Activated CD8-positive, alpha-beta memory T cell treated with anti-CD3 and anti-CD28 coated beads, Interleukin-2, amount 50 U/mL, for 24 hours (primary cell): ENCODE results near the gene WBP2NL.

Source experiments
- DNase-seq: peaks from one replicate; pipeline ENCODE4 v3.0.0-alpha.2; 2020; ENCODE audit errors: extremely low read depth

WBP2NL gene

DNA sequence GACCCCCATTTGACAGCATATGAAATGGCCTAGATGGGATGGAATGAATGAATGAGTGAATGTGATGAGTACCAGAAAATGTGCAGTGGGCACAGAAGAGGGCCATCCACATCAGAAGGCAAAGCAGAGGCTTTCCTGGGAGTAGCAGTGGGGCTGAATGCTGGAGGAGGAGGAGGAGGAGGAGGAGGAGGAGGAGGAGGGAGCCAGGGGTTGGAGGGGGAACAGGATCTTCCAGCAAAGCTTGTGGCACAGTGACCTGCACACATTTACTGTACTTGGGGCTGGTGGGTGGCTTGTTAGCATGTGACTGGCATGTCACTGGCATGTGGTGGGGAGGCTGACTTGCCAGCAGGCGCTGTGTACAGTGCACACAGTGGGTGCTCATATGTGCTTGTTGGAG lies 19.9 kb upstream of the WBP2NL start:
- no peak for DNase-seq

GRCh38 chr22:41979423-41980250 lies 19.0 kb upstream of the WBP2NL start:
- no peak for DNase-seq

- no peak for DNase-seq
Observed at GRCh38 chr22:41982865-41983264, 15.7 kb upstream of the WBP2NL start.

GRCh38 chr22:41983513-41984405 lies 14.8 kb upstream of the WBP2NL start:
- DNase-seq: no peak

- DNase-seq: no peak
Observed at GRCh38 chr22:41987276-41987675, 11.3 kb upstream of the WBP2NL start.

- no peak for DNase-seq
Observed at GRCh38 chr22:41989246-41989645, 9.3 kb upstream of the WBP2NL start.

GRCh38 chr22:41991111-41991510 lies 7.5 kb upstream of the WBP2NL start:
- DNase-seq: no peak

- no peak for DNase-seq
Observed at GRCh38 chr22:41992496-41992895, 6.1 kb upstream of the WBP2NL start.

DNA sequence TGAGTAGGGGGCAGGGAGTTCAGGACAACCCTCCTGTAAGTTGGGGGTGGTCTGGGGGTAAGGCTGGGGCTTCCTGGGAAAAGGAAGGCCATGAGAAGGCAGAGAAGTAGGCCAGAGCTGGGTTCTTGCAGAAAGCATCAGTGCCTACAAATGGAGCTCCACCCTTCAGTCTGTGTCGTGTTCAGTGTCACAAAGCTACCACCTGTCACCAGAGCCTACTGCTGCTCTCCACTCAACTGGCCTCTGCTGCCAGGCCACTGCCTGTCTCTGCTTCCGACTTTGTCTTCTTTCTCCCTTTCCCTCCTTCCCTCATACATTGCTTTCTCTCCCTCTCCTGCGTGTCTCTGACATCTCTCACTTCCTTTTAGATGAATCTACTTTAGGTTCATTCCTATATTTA lies 3.4 kb upstream of the WBP2NL start:
- DNase-seq: no peak

- DNase-seq: no peak
Observed at GRCh38 chr22:41996826-41997225, 1.8 kb upstream of the WBP2NL start.

GRCh38 chr22:42000466-42000865 lies 1.9 kb downstream of the WBP2NL start:
- DNase-seq: no peak

DNA sequence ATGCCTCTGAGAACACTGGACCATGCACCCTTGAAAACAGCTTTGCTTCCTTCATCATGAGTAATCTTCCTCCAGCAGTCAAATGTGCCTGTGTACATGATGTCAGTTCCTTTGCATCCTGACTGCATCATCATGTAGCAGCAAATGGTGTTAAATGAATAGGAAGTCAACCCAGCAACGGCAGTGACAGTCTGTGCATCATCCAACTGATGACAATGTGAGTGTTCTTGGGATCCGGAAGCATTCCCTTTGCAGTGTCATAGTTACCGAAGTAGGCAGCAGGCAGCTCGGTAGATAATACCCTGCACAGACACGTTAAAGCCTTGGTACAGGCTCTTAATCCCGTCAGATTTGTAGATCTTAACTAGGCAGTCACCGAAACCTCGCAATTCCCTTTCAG lies 2.5 kb downstream of the WBP2NL start:
- DNase-seq: no peak

- DNase-seq: no peak
Observed at GRCh38 chr22:42001706-42002105, 3.1 kb downstream of the WBP2NL start.

DNA sequence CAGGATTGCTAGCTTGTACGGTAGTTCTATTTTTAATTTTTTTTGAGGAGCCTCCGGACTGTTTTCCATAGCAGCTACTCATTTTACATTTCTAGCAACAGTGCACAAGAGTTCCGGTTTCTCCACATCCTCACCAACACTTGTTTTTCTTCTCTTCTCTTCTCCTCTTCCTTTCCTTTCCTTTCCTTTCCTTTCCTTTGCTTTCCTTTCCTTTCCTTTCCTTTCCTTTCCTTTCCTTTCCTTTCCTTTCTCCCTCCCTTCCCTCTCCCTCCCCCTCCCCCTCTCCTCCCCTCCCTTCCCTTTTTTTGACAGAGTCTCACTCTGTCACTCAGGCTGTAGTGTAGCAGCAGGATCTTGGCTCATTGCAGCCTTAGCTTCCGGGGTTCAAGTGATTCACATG lies 9.3 kb downstream of the WBP2NL start:
- no peak for DNase-seq

GRCh38 chr22:42010778-42011177 lies 12.2 kb downstream of the WBP2NL start:
- DNase-seq: no peak

- no peak for DNase-seq
Observed at GRCh38 chr22:42013385-42013784, 14.8 kb downstream of the WBP2NL start.

DNA sequence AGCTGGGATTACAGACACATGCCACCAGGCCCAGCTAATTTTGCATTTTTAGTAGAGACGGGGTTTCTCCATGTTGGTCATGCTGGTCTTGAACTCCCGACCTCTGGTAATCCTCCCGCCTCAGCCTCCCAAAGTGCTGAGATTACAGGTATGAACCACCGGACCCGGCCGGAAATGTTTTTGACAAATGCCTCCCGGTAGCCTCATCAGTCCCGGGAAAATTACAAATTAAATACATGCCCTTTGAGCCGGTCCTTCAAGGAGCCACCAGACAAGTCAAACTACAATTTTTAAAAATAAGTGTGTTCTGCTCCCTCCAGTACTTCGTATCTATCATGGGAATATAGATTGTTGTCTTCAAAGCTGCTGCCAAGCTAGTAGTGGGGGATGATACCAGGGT lies 17.5 kb downstream of the WBP2NL start:
- no peak for DNase-seq

DNA sequence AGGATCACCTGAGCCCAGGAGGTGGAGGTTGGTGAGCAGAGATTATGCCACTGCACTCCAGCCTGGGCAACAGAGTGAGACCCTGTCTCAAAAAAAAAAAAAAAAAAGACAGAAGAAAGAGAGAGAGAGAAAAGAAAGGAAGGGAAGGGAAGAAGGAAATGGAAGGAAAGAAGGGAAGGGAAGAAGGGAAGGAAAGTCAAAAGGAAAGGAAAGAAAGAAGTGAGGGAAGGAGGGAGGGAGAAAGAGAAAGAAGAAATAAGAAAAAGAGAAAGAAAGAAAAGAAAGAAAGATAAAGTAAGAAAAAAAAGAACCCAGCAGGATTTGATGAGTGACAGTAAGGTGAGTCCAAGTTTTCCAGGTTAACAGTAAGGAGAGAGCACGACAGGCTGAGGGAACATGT lies 19.6 kb downstream of the WBP2NL start:
- no peak for DNase-seq

DNA sequence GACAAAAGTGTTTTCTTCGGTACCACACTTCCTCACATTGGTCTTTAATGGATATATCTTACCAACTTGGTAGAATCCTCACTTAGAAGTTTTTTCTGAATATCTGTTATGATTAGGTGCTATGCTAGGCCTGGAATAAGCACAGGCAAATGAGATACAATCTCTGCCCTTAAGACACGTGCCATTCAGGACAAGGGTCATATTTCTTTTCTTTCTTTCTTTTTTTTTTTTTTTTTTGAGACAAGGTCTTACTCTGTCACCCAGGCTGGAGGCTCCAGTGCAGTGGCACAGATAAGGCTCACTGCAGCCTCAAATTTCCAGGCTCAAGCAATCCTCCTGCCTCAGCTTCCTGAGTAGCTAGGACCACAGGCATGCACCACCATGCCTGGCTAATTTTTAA lies 23.0 kb downstream of the WBP2NL start:
- no peak for DNase-seq

GRCh38 chr22:42022162-42022847 lies 23.7 kb downstream of the WBP2NL start:
- DNase-seq: no peak

DNA sequence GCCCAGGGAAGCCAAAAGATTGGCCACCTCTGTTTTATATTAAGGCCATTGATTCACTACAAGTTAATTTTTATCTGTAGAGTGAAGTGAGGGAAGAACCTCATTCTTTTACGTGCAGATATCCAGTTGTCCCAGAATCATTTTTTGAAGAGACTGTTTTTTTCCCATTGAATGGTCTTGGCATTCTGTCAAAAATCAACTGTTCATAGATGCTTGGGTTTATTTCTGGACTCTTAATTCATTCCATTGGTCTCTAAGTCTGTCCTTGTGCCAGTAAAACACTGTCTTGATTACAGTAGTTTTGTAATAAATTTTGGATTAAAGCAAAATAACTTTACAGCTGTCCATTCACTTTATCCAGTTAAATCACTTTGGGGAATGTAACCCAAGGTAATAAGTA lies 26.8 kb downstream of the WBP2NL start:
- no peak for DNase-seq

- no peak for DNase-seq
Observed at GRCh38 chr22:42026705-42027104, 28.1 kb downstream of the WBP2NL start.
